Natural killer cell treated with Interleukin-12 subunit alpha and Interleukin-12 subunit beta and Interleukin-15 and Interleukin-18, amount 100 ng/mL, for 72 hours (primary cell): ENCODE measurements around the gene ZKSCAN8. TPM values are rescaled to one million over a fixed set of nuclear protein-coding genes. Genes with fewer than 3 reads are reported as not detected.

Experiments
- ATAC-seq, 2 donors: fragments of 150-1000 bp; cut with Tn5 transposase in 1 of 2; sonication (Bioruptor Pico), chemical (Tn5 transposase) in 1 of 2; 2 replicates each; pipeline ENCODE4 v1.10.0; 2021
- DNase-seq: peaks from one replicate; pipeline ENCODE4 v3.0.0; 2022; ENCODE audit warnings: low spot score
- H3K27ac Mint-ChIP-seq, 2 donors: 1 replicate in 1 of 2; 2 replicates in 1 of 2; pipeline ENCODE4 v1.8.0; 2022; ENCODE audit warnings: mixed read lengths in 2 of 2, mild to moderate bottlenecking in 1 of 2, moderate library complexity in 1 of 2
- H3K27me3 Mint-ChIP-seq, 2 donors: 1 replicate in 1 of 2; 2 replicates in 1 of 2; pipeline ENCODE4 v1.8.0; 2022; ENCODE audit warnings: mixed read lengths in 2 of 2
- H3K36me3 Mint-ChIP-seq: one replicate; pipeline ENCODE4 v1.8.0; 2022; ENCODE audit warnings: mixed read lengths
- H3K4me1 Mint-ChIP-seq, 2 donors: 1 replicate in 1 of 2; 2 replicates in 1 of 2; pipeline ENCODE4 v1.8.0; 2022; ENCODE audit warnings: low read depth in 2 of 2, mixed read lengths in 2 of 2, mild to moderate bottlenecking in 1 of 2
- H3K4me3 Mint-ChIP-seq: one replicate; pipeline ENCODE4 v1.8.0; 2022; ENCODE audit warnings: mixed read lengths
- H3K9me3 Mint-ChIP-seq: 2 replicates; pipeline ENCODE4 v1.8.0; 2022; ENCODE audit warnings: mixed read lengths
- total RNA-seq, 2 donors: library from RNA; stranded (reverse); gene quantifications; one replicate each; pipeline ENCODE4 v1.2.3, GENCODE V29; 2022

The ZKSCAN8 gene
- total RNA-seq, 2 donors from 2014 or later = 18.2 to 20.0 TPM

DNA sequence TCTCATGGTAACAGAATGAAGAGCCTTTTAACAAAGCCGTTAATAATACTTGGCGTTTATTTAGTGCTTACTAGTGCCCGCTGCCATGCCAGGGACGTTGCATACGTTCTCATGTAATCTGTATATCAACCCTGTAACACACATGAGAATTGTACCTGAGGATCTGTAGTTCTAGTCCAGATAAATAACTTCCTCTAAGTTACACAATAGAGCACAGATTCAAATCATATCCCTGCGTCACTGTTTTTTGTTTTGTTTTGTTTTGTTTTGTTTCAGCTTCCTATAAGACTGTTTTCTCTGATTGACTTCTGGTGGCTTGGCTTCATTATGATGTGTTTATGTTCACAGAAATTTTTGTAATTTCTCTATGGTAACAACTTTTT lies 16.7 kb upstream of the ZKSCAN8 start:
- H3K9me3 Mint-ChIP-seq = no peaks in the 10 kb centered on the region
- peak in 1 of 2 donors; percentile 25 for ATAC-seq
- H3K27me3 Mint-ChIP-seq = no peaks in the 10 kb centered on the region
- H3K27ac Mint-ChIP-seq = peak overlapping the region; percentile 75 to 93
- H3K36me3 Mint-ChIP-seq = peaks cover 33% of the 10 kb centered on the region
- H3K4me1 Mint-ChIP-seq = peaks cover 37 to 47% of the 10 kb centered on the region in 2 donors
- H3K4me3 Mint-ChIP-seq = peak overlapping the region; percentile 91
- DNase-seq = no peak

DNA sequence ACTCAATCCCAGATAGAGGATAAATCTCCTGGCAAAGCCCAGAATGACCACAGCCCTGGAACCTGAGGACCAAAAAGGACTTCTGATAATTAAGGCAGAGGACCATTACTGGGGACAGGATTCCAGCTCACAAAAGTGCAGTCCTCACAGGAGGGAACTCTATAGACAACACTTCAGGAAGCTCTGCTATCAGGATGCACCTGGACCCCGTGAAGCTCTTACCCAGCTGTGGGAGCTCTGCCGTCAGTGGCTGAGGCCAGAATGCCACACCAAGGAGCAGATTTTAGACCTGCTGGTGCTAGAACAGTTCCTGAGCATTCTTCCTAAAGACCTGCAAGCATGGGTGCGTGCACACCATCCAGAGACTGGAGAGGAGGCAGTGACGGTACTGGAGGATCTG lies 16.3 kb upstream of the ZKSCAN8 start:
- peak overlapping the region; percentile 75 to 93 for H3K27ac Mint-ChIP-seq
- H3K4me3 Mint-ChIP-seq = peak overlapping the region; percentile 91
- DNase-seq = no peak
- peaks cover 37 to 48% of the 10 kb centered on the region in 2 donors for H3K4me1 Mint-ChIP-seq
- H3K27me3 Mint-ChIP-seq = no peaks in the 10 kb centered on the region
- H3K36me3 Mint-ChIP-seq = peaks cover 30% of the 10 kb centered on the region
- H3K9me3 Mint-ChIP-seq = no peaks in the 10 kb centered on the region
- ATAC-seq = no peak

DNA sequence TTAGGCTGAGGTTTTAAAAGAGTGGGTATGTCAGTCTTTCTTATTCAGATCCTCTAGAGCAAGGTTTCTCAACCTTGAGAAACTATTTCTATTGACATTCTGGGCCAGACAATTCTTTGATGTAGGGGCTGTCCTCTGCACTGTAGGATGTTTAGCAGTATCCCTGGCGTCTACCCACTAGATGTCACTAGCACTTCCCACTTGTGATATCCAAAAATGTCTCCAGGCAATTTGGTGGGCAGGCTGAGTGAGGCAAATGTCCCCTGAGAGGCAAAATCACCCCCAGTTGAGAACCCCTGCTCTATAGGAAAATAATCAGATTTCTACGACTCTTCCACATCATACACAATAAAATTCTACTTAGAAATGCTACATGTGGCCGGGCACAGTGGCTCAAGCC lies 7.7 kb upstream of the ZKSCAN8 start:
- H3K27me3 Mint-ChIP-seq = no peaks in the 10 kb centered on the region
- no peaks in the 10 kb centered on the region for H3K9me3 Mint-ChIP-seq
- H3K4me1 Mint-ChIP-seq = peaks cover 41 to 52% of the 10 kb centered on the region in 2 donors
- ATAC-seq (no peak), DNase-seq (no peak)
- no peak overlapping the region for H3K27ac Mint-ChIP-seq
- no peak overlapping the region for H3K4me3 Mint-ChIP-seq
- H3K36me3 Mint-ChIP-seq = peaks cover 23% of the 10 kb centered on the region

DNA sequence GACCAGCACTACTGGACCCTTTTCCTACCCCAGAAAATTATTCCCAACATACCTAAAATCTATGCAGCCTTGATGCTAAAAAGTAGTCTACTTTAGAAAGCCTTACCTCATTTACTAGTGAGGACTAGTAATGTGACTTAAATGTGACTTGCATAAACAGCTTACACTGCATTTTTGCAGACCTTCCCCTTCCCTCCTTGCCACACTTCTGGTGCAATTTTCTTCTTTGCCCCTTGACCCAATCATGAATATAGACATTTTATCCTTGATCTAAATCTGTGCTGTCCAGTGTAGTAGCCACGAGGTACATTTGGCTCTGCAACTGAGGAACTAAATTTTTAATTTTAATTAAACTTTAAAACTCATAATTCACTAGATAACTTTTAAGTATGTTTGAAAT lies 7.0 kb upstream of the ZKSCAN8 start:
- Mint-ChIP-seq H3K4me3 (no peak overlapping the region), H3K9me3 (no peaks in the 10 kb centered on the region), H3K36me3 (peaks cover 16% of the 10 kb centered on the region), H3K4me1 (peaks cover 35 to 46% of the 10 kb centered on the region in 2 donors), H3K27me3 (no peaks in the 10 kb centered on the region), H3K27ac (no peak overlapping the region)
- DNase-seq (no peak), ATAC-seq (no peak)

DNA sequence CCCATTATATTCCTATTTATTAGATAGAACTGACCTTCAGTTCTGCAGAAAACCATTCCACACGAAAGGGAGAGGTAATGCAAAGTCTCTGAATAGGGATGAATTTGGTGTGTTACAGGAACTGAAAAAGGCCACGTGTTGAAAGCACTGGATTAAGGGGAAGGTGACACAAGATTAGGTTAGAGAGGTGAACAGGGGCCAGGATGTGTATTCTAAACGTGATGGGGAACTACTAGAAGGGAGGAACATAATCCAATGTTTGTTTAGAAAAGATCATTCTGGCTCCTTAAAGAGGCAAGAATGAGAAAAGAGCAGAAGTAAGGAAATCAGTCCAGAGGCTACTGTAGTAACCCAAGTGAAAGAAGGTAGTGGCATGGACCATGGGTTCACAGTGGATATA lies 6.3 kb upstream of the ZKSCAN8 start:
- no peaks in the 10 kb centered on the region for H3K9me3 Mint-ChIP-seq
- H3K27me3 Mint-ChIP-seq = no peaks in the 10 kb centered on the region
- H3K4me1 Mint-ChIP-seq = peaks cover 39 to 51% of the 10 kb centered on the region in 2 donors
- peaks cover 14% of the 10 kb centered on the region for H3K36me3 Mint-ChIP-seq
- H3K4me3 Mint-ChIP-seq = peak overlapping the region; percentile 97
- peak overlapping the region; percentile 97 to 99 for H3K27ac Mint-ChIP-seq
- ATAC-seq = no peak
- no peak for DNase-seq

DNA sequence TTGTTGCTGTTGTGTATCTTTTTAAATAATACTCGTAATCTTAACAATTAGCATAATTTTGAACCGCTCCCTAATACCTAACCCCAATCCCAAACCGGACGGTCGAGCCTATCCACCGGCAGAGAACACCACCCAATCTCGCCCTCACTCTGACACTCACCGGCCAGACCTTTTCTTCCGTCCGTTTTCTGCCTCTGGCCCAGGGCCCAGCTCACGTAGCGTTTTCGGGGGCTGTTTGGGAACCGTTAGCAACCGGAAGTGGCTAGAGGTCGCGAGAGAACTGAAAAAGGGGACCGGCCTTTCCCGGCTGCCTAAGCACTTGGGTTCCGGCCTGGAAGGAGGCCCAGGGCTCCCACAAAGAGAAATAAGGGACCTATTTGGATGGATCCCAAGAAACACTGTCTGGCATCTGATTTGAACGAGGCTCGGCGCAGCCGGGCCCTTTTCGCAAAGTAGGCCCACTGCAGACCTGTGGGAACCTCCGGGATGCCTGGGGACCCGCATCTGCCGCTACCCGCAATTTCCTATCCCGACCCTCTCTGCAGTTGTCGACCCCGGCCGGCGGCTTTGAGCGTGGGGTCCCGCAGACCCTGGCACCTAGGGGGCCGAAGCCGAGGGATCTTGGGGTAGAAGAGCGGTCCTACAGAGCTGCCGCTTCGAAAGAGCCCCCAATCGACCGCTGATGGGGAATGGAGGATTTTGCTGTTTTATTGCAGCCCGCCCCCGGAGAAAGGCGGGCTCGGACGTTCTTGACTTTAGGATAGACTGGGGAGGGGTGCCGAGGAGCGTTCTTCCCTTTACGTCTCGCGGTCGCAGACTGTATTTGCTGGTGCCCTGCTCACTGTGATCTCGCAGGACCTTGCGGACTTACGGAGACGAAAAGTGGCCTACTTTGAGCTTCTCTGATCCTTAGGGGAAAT lies 4.8 kb upstream of the ZKSCAN8 start:
- DNase-seq (peak; percentile 89), ATAC-seq (peak; percentile 84 to 87)
- no peaks in the 10 kb centered on the region for H3K27me3 Mint-ChIP-seq
- peak overlapping the region; percentile 97 to 99 for H3K27ac Mint-ChIP-seq
- H3K36me3 Mint-ChIP-seq = peaks cover 11% of the 10 kb centered on the region
- peaks cover 44 to 60% of the 10 kb centered on the region in 2 donors for H3K4me1 Mint-ChIP-seq
- H3K9me3 Mint-ChIP-seq = no peaks in the 10 kb centered on the region
- peak overlapping the region; percentile 97 for H3K4me3 Mint-ChIP-seq

DNA sequence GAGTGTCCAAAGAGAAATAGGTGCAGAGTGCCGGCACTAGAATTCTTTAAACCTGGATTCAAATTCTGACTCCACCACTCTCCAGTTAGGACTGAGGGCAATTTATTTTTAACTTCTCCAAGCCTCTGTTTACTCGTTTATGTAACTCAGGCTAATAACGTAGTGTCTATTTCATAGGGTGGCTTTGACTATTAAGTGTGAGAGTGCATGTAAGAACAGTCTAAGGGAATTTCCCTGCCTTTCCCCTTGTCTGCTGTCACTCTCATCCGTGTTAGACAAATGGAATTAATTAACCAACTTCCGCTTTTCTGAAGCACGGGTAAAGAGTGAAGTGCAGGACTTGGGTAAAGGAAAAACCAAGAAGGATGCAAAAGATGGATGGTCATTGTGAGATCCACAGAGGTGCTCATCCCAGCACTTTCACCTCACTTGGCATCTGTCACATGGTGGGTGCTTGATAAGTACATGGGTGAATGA lies 4.1 kb upstream of the ZKSCAN8 start:
- ATAC-seq = peak; percentile 57 to 71
- Mint-ChIP-seq H3K27ac (peak overlapping the region; percentile 97 to 99), H3K9me3 (no peaks in the 10 kb centered on the region), H3K4me3 (peak overlapping the region; percentile 97), H3K27me3 (no peaks in the 10 kb centered on the region), H3K4me1 (peaks cover 44 to 60% of the 10 kb centered on the region in 2 donors), H3K36me3 (peaks cover 10% of the 10 kb centered on the region)
- peak; percentile 68 for DNase-seq

DNA sequence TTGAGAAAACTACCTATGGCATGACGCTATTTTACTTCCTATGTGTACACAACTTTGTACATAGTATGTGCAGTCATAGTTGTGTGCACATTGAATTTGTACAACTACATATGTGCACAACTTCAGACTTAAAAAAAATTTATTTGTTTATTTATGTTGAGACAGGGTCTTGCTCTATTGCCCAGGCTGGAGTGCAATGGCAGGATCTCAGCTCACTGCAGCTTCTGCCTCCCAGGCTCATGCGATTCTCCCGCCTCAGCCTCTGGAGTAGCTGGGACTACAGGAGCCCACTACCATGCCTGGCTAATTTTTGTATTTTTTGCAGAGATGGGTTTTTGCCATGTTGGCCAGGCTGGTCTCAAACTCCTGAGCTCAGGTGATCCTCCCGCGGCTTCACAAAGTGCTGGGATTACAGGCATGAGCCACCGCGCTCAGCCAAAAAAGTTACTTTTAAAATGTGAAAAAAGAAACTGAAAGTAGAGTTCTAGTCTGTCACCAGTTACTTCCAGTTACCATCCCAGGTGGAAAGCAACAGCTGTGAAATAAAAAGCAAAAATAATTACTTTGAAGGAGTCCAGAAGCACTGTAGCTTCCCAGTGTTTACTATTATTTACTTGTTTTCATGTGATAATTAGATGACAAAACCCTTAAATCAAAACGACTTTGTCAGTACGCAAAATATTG lies 1.7 kb upstream of the ZKSCAN8 start:
- peaks cover 8% of the 10 kb centered on the region for H3K36me3 Mint-ChIP-seq
- H3K27ac Mint-ChIP-seq = peak overlapping the region; percentile 86 to 89
- no peaks in the 10 kb centered on the region for H3K27me3 Mint-ChIP-seq
- peaks cover 42 to 65% of the 10 kb centered on the region in 2 donors for H3K4me1 Mint-ChIP-seq
- no peak for ATAC-seq
- H3K4me3 Mint-ChIP-seq = peak overlapping the region; percentile 97
- DNase-seq = no peak
- H3K9me3 Mint-ChIP-seq = no peaks in the 10 kb centered on the region

DNA sequence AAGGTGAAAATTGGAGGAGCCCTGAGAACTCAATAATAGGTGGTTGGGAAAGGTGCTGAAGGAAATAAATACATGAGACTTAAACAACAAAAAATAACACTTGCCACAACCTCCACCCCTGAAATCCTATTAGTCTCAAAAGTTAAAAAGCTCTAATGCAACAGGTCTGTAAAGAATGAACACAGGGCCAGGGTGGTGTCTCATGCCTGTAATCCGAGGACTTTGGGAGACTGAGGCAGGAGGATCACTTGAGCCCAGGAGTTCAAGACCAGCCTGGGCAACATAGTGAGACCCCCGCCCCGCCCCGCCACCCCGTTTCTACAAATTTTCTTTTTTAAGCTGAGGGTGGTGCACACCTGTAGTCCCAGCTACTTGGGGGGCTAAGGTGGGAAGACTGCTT lies 1.1 kb upstream of the ZKSCAN8 start:
- Mint-ChIP-seq H3K4me3 (peak overlapping the region; percentile 97), H3K4me1 (peaks cover 39 to 59% of the 10 kb centered on the region in 2 donors), H3K9me3 (no peaks in the 10 kb centered on the region), H3K36me3 (peaks cover 11% of the 10 kb centered on the region), H3K27me3 (no peaks in the 10 kb centered on the region), H3K27ac (peak overlapping the region; percentile 86 to 89)
- ATAC-seq = no peak
- DNase-seq = no peak

DNA sequence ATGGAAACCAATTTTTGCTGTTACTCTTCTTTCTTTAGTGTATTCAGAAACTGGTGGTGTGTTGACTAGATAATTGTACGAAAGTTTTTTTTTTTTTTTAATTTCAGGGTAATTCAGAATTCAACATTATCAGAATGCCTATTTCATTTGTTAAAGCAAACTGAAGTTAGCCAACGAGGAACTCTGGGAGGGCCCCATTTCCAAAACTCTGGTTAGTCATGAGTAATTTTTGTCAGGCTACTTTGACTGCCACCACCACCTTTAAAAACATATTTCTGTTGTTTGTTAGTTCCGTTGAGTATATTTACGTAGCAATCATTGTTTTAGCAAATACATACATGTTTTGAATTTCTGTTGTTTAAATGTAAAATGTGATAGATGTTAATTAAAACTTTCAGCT lies 763 bp downstream of the ZKSCAN8 start:
- peak overlapping the region; percentile 86 to 89 for H3K27ac Mint-ChIP-seq
- H3K4me1 Mint-ChIP-seq = peaks cover 34 to 47% of the 10 kb centered on the region in 2 donors
- peak overlapping the region; percentile 97 for H3K4me3 Mint-ChIP-seq
- peaks cover 19% of the 10 kb centered on the region for H3K36me3 Mint-ChIP-seq
- ATAC-seq (no peak), DNase-seq (no peak)
- H3K9me3 Mint-ChIP-seq = no peaks in the 10 kb centered on the region
- no peaks in the 10 kb centered on the region for H3K27me3 Mint-ChIP-seq

DNA sequence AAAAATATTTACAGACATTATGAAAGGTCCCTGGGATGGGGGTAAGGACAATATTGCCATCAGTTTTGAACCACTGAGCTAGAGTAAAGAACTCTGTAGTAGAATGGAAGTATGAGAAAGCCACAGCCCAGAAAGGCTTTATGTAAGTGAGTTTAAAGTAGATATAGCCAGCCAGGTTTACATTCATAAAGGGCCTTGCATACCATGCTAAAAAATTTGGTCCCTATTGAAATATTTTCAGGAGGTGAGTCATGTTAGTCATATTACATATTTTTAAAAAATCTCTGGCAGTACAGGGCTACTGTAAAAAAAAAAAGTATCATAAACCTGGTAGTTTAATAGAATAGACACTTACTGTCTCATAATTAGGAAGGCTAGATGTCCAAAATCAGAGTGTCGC lies 3.5 kb downstream of the ZKSCAN8 start:
- H3K27ac Mint-ChIP-seq = no peak overlapping the region
- ATAC-seq (no peak), DNase-seq (no peak)
- H3K4me3 Mint-ChIP-seq = no peak overlapping the region
- H3K27me3 Mint-ChIP-seq = no peaks in the 10 kb centered on the region
- no peaks in the 10 kb centered on the region for H3K9me3 Mint-ChIP-seq
- H3K4me1 Mint-ChIP-seq = peaks cover 25 to 40% of the 10 kb centered on the region in 2 donors
- peaks cover 40% of the 10 kb centered on the region for H3K36me3 Mint-ChIP-seq

DNA sequence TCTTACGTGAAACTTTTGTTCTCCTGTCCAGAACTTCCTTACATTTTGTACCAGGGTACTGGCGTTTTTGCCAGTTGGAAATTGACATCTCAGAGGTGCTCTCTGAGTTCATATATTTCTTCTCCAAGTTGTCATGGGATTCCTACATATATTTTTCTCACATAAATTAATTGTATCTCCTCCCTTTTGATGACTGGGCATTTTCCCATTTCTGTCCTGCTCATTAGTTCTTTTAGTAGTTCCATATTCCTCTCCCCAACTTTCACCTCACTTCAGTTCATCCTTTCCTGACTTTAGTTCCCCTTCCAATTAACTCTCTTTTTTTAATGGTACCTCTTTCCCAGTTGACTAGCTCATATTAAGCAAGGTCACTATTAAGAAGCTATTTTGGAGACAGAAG lies 10.8 kb downstream of the ZKSCAN8 start:
- peaks cover 2 to 7% of the 10 kb centered on the region in 2 donors for H3K4me1 Mint-ChIP-seq
- no peaks in the 10 kb centered on the region for H3K9me3 Mint-ChIP-seq
- no peak overlapping the region for H3K27ac Mint-ChIP-seq
- ATAC-seq (no peak), DNase-seq (no peak)
- H3K36me3 Mint-ChIP-seq = peaks cover 71% of the 10 kb centered on the region
- H3K27me3 Mint-ChIP-seq = no peaks in the 10 kb centered on the region
- H3K4me3 Mint-ChIP-seq = no peak overlapping the region

DNA sequence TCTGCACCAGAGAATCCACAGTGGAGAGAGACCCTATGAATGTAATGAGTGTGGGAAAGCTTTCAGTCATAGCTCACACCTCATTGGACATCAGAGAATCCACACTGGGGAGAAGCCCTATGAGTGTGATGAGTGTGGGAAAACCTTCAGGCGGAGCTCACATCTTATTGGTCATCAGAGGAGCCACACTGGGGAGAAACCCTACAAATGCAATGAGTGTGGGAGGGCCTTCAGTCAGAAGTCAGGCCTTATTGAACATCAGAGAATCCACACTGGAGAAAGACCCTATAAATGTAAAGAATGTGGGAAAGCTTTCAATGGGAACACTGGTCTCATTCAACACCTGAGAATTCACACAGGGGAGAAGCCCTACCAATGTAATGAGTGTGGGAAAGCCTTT lies 11.9 kb downstream of the ZKSCAN8 start:
- ATAC-seq = no peak
- Mint-ChIP-seq H3K27ac (no peak overlapping the region), H3K4me1 (peaks cover under 1 to 2% of the 10 kb centered on the region in 2 donors), H3K36me3 (peaks cover 70% of the 10 kb centered on the region), H3K27me3 (no peaks in the 10 kb centered on the region), H3K9me3 (no peaks in the 10 kb centered on the region), H3K4me3 (no peak overlapping the region)
- DNase-seq = no peak

DNA sequence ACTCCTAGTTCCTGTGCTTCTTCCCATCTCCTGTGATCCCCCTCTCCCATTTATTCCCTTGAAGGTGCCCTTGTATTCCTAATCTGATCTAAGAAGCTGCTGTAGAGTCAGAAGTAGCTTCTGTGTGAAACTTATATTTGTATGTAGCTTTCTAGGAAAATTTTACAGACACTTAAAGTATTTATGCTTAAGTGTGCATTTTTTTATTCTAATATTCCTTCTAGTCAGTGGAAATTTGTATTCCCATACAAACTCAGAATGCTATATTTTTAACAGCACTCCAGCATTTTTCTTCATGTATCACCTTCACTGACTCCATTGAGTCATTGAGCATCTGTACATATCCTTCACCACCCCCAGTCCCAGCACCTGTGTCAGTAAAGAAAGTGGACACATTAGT lies 12.7 kb downstream of the ZKSCAN8 start:
- Mint-ChIP-seq H3K27me3 (no peaks in the 10 kb centered on the region), H3K4me1 (peaks cover 0 to 2% of the 10 kb centered on the region in 2 donors), H3K36me3 (peaks cover 73% of the 10 kb centered on the region), H3K27ac (no peak overlapping the region), H3K4me3 (no peak overlapping the region), H3K9me3 (peaks cover 3% of the 10 kb centered on the region)
- DNase-seq (no peak), ATAC-seq (no peak)
